GM15510 (cell line): ENCODE data around the gene PIK3R3.

Source experiments
- POLR2A ChIP-seq: IDR thresholded peaks from 3 replicates; pipeline ENCODE4 v1.6.1; 2011; ENCODE audit warnings: borderline replicate concordance; ENCODE audit not compliant: insufficient read length; ENCODE audit errors: extremely low read depth

Gene PIK3R3

DNA sequence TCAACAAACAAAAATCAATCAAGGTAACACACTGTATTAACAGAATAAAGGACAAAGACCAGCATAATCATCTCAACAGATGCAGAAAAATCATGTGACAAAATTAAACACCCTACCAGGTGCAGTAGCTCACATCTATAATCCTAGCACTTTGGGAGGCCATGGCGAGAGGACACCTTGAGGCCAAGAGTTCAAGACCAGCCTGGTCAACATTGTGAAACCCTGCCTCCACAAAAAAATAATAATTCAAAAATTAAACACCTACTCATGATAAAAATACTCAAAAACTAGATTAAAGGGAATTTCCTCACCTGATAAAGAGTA, 35.3 kb downstream of the PIK3R3 start:
- no peak for TF ChIP-seq POLR2A

DNA sequence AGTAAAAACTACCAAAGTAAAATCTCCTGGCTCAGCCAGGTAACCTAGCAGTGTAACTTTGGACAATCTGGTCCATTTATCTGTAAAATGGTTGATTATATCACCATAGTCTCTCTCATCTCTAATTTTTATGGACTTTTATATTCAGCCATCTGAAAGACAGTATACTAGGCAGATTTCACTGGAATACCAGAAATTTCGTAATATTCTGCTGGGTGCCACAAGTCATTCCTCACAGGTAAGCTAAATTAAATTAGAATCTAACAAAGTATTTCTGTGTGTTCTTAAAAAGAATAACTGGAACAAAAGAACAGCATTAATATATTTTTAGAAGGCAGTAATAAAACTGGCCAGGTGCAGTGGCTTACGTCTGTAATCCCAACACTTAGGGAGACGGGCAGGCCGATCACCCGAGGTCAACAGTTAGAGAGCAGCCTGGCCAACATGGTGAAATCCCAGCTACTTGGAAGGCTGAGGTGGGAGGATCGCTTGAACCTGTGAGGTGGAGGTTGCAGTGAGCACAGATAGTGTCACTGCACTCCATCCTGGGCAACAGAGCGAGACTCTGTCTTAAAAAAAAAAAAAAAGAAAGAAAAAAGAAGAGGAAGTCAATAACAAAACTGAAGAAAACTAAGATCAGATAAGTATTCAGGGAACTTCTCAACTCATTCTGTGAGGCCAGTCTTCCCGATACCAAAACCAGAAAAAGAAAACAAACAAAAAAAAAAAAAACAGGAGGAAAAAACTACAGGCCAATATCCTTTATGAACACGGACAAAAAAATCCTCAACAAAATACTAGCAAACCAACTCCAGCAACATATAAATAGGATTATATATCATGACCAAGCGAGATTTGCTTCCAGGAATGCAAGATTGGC, 35.9 kb downstream of the PIK3R3 start:
- no peak for TF ChIP-seq POLR2A

DNA sequence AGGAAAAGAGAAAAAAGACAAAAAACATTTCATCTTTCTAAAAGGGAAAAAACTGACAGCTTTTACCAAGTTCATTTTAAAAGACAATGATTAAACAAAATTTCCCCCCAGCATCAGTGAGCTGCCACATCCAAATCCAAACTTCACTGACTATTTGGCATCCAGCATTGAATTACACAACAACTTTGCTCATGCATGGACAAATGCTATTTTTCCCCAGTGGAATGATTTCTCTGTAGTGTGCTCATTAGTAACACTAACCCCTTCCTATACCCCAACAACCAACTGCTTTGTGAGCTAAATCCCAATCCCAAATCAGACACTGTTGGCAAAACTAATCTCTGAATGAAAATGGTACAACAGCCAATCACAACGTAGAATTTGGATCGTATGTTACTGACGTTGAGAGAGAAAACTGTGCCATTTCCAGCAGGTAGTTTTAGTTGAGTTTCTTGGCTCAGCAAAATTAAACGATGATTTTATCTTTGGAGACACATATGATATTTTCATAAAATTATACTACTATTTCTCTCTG, 37.9 kb downstream of the PIK3R3 start:
- TF ChIP-seq POLR2A, result no peak

DNA sequence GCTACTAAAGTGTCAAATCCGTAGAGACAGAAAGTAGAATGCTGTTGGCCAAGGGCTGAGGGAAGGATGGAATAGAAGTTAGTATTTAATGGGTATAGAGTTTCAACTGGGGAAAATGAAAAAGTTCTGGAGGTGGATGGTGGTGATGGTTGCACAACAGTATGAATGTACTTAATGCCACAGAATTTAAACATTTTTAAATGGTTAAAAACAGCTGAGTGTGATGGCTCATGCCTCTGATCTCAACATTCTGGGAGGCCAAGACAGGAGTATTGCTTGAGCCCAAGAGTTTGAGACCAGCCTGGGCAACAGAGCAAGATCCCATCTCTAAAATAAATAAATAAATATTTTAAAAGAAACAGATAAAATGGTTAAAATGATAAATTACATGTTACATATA, 44.5 kb downstream of the PIK3R3 start:
- no peak for TF ChIP-seq POLR2A

- TF ChIP-seq POLR2A, result no peak
These were observed 45.9 kb downstream of the PIK3R3 start for GRCh38 chr1:46086576-46086975.

- TF ChIP-seq POLR2A, result no peak
These were observed 47.6 kb downstream of the PIK3R3 start for GRCh38 chr1:46084553-46085451.

DNA sequence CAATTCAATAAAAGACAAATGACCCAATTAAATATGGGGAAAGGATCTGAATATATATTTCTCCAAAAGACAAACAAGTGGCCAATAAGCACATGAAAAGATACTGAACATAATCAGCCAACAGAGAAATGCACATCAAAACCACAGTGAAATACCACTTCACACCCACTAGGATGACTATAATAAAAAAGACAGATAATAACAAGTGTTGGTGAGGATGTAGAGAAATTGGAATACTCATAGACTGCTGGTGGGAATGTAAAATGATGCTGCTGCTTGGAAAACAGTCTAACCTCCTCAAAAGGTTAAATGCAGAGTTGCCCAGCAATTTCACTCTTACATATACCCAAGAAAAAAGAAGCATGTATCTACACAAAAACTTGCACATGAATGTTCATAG, 48.9 kb downstream of the PIK3R3 start:
- no peak for TF ChIP-seq POLR2A

GRCh38 chr1:46081619-46082018, 50.8 kb downstream of the PIK3R3 start:
- no peak for TF ChIP-seq POLR2A

DNA sequence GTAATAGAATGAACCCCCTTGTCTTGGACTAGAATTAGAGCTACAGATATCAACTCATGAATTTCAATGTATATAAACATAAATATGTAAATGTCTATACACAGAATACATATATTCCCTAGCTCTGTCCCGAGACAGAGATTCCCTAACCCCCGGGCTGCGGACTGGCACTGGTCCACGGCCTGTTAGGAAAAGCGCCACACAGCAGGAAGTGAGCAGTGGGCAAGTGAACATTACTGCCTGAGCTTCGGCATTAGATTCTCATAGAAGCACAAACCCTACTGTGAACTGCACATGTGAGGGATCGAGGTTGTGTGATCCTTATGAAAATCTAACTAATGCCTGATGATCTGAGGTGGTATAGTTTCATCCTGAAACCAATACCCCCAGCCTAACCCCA, 51.2 kb downstream of the PIK3R3 start:
- no peak for TF ChIP-seq POLR2A

GRCh38 chr1:46080257-46080656, 52.2 kb downstream of the PIK3R3 start:
- no peak for TF ChIP-seq POLR2A

DNA sequence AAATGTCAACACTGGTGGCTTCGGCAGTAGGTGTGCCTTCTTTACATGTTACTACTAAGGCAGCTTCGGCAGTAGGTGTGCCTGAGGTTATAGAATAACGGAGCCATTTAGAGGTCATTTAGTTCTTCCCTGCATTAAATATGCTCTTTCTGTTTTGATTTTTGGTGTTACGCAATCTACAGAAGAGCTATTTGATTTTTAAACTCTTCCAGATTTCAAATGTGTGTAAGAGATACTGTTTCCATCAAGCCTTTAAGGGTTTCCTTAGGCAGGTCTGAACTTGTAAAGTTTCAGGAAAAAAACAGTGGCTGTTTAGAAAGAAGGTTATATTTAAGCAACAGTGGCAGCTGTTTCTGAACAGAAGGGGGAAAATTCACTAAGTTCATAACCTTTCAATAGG, 54.8 kb downstream of the PIK3R3 start:
- TF ChIP-seq POLR2A, result no peak

- TF ChIP-seq POLR2A, result no peak
These were observed 56.1 kb downstream of the PIK3R3 start for GRCh38 chr1:46076343-46076742.

DNA sequence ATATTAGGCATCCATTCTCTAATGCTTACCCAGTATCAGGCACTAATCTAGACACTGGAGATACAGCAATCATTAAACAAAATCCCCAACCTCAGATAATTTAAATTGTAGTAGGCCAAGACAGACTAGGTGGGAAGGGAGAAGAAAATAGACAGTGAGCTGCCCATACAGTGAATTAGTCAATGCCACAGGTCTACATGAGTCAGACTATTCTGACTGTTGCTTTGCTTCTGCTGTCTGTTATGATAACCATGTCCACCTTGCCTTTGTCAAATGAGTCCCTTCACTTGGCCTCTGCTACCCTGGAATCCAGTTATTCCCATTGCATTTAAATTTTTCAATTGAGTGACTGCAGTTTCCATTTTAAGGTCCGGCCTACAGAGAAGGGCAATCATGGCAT, 59.5 kb downstream of the PIK3R3 start:
- TF ChIP-seq POLR2A, result no peak

DNA sequence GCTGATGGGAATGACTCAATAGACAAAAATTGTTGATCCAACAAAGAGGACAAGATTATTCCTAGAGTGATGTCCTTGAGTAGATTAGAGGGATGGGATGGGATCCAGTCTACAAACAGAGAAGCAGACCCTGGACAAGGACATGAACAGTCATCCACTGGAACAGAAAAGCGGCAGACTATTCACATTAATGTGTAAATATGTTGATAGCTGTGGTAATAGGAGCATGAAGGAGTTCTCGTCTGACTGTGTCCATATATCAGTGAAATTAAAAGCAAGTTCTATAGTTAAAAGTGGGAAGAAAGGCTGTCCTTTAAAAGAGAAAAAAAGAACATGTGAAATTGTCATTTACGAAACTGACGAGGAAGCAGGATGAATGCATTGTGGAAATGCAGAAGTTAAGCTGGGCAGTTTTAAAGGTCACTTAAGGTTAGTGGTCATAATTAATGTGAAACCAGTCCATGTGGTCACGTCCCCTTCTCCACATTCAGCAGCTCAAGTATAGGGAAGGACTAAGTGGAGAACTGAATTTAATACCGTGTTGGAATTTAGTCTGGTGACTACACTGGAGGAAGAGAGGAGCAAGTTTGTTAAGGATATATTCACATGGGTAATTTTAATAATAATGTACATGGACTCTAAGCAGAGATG, 62.1 kb downstream of the PIK3R3 start:
- no peak for TF ChIP-seq POLR2A

GRCh38 chr1:46068525-46068924, 63.9 kb downstream of the PIK3R3 start:
- TF ChIP-seq POLR2A, result no peak
